Keratinocyte (primary cell): ENCODE data around the gene PXYLP1. TPM values are rescaled to one million over a fixed set of nuclear protein-coding genes. Genes with fewer than 3 reads are reported as not detected.

Experiments used
- DNase-seq: peaks from one replicate; pipeline ENCODE4 v3.0.0-alpha.2; 2011; ENCODE audit warnings: low read depth, missing footprints, low spot score
- FAIRE-seq: peaks from 2 replicates; lab custom pipeline; 2011; peaks lifted over from hg19 to GRCh38; lab: Jason Lieb, UNC
- H2AFZ ChIP-seq: 2 replicates; pipeline ENCODE4 v1.6.0; 2012; ENCODE audit warnings: low read length, control low read depth, inconsistent platforms; ENCODE audit not compliant: control insufficient read depth
- H3K27ac ChIP-seq: 2 replicates; pipeline ENCODE4 v1.5.1; 2011; ENCODE audit warnings: low read length; ENCODE audit not compliant: control insufficient read depth, insufficient read depth
- H3K27me3 ChIP-seq: 3 replicates; pipeline ENCODE4 v1.6.0; 2011; ENCODE audit warnings: low read length; ENCODE audit not compliant: control insufficient read depth, insufficient read depth; ENCODE audit errors: extremely low read depth
- H3K36me3 ChIP-seq, 2 experiments: 2 replicates in 1 of 2; 3 replicates in 1 of 2; pipeline ENCODE4 v1.5.1; 2011; ENCODE audit warnings: low read length in 2 of 2, mild to moderate bottlenecking in 1 of 2; ENCODE audit not compliant: control insufficient read depth in 2 of 2, insufficient read depth in 2 of 2; ENCODE audit errors: extremely low read depth in 1 of 2
- H3K4me1 ChIP-seq: 3 replicates; pipeline ENCODE4 v1.5.1; 2011; ENCODE audit warnings: low read length; ENCODE audit not compliant: control insufficient read depth, insufficient read depth; ENCODE audit errors: extremely low read depth
- H3K4me2 ChIP-seq: 3 replicates; pipeline ENCODE4 v1.6.0; 2011; ENCODE audit warnings: low read depth, low read length; ENCODE audit not compliant: control insufficient read depth, insufficient read depth; ENCODE audit errors: extremely low read depth
- H3K4me3 ChIP-seq, 3 experiments: fragments of 200-600 bp in 1 of 3; sonication (generic) in 1 of 3; 2 replicates in 2 of 3; 3 replicates in 1 of 3; pipeline ENCODE4 v1.5.1; 2011 to 2016; ENCODE audit warnings: low read length in 3 of 3, mild to moderate bottlenecking in 3 of 3, control low read depth in 2 of 3, inconsistent platforms in 1 of 3, low read depth in 1 of 3, mixed read lengths in 1 of 3, mixed run types in 1 of 3, moderate library complexity in 1 of 3; ENCODE audit not compliant: control insufficient read depth in 2 of 3, insufficient read depth in 2 of 3; ENCODE audit errors: extremely low read depth in 1 of 3
- H3K79me2 ChIP-seq: 2 replicates; pipeline ENCODE4 v1.6.0; 2012; ENCODE audit warnings: low read length; ENCODE audit not compliant: control insufficient read depth, insufficient read depth
- H3K9ac ChIP-seq: 3 replicates; pipeline ENCODE4 v1.6.0; 2011; ENCODE audit warnings: low read length; ENCODE audit not compliant: control insufficient read depth, insufficient read depth; ENCODE audit errors: extremely low read depth
- H3K9me1 ChIP-seq: 3 replicates; pipeline ENCODE4 v1.6.0; 2011; ENCODE audit warnings: low read length; ENCODE audit not compliant: control insufficient read depth, insufficient read depth; ENCODE audit errors: extremely low read depth
- H3K9me3 ChIP-seq: 2 replicates; pipeline ENCODE4 v1.5.1; 2012; ENCODE audit warnings: low read depth, low read length; ENCODE audit not compliant: control insufficient read depth
- H4K20me1 ChIP-seq: 3 replicates; pipeline ENCODE4 v1.6.0; 2011; ENCODE audit warnings: low read length; ENCODE audit not compliant: control insufficient read depth, insufficient read depth; ENCODE audit errors: extremely low read depth
- CTCF ChIP-seq, 3 experiments: IDR thresholded peaks in 1 of 3; conservative IDR thresholded peaks in 1 of 3; optimal IDR thresholded peaks in 1 of 3; 2 replicates in 2 of 3; 3 replicates in 1 of 3; pipeline versions ENCODE3 to v1.5.1; 2011; ENCODE audit warnings: low read length in 3 of 3, mild to moderate bottlenecking in 3 of 3, moderate library complexity in 2 of 3, control low read depth in 1 of 3, inconsistent platforms in 1 of 3; ENCODE audit not compliant: insufficient read depth in 2 of 3; ENCODE audit errors: extremely low read depth in 1 of 3
- EZH2 ChIP-seq: IDR thresholded peaks from one replicate; pipeline ENCODE4 v1.6.1; 2012; ENCODE audit warnings: inconsistent platforms, mild to moderate bottlenecking, low read length, moderate library complexity
- dilution Hi-C: fragments of 300-500 bp; cut with MboI; formaldehyde crosslinking; loops from one replicate; pipeline ENCODE4 v1.7.0; 2020; ENCODE audit warnings: low sequenced_read_pairs; ENCODE audit not compliant: extremely low pct_ligation_motif_present
- polyA plus RNA-seq, 5 experiments: library from polyadenylated mRNA; depleted of rRNA in 3 of 5; stranded (reverse) in 3 of 5; stranded (forward) in 1 of 5; unstranded in 1 of 5; fragments of >200 nt; gene quantifications; 1 replicate in 1 of 5; 2 replicates in 3 of 5; 3 replicates in 1 of 5; pipeline versions ENCODE4 v1.2.1 to v1.2.3, GENCODE V29; 2011 to 2012; ENCODE audit warnings: missing spikeins in 2 of 5, low read depth in 1 of 5, low replicate concordance in 1 of 5

The PXYLP1 gene
- polyA plus RNA-seq, 1 donor (not counting 4 experiments of a cell fraction or from before 2014, with no cell fraction given), result 3.0 TPM

- Histone ChIP-seq H4K20me1 (no peaks in the 10 kb centered on the region), H3K9me3 (no peaks in the 10 kb centered on the region), H3K4me3 (no peak overlapping the region), H3K9me1 (no peaks in the 10 kb centered on the region), H3K4me1 (no peaks in the 10 kb centered on the region), H3K9ac (no peak overlapping the region), H3K27ac (no peak overlapping the region), H3K36me3 (no peaks in the 10 kb centered on the region), H3K79me2 (no peaks in the 10 kb centered on the region), H3K4me2 (no peak overlapping the region), H3K27me3 (no peaks in the 10 kb centered on the region), H2AFZ (no peak overlapping the region)
- FAIRE-seq (no peak), DNase-seq (no peak)
- dilution Hi-C loops, result no loop called here
- TF ChIP-seq CTCF (optimal IDR thresholded peaks at IDR 0.05 in 1 of 3, IDR thresholded peaks at IDR 0.05 in 1 of 3, conservative IDR thresholded peaks at IDR 0.05 in 1 of 3; ENCODE audit: extremely low read depth in 1 of 3, insufficient read depth in 2 of 3, low read length in 3 of 3) (no peak), EZH2 (no peak)
Measured at GRCh38 chr3:141249041-141249440, 17.4 kb downstream of the PXYLP1 start.

- no peaks in the 10 kb centered on the region for H3K9me3 ChIP-seq
- H3K79me2 ChIP-seq, result no peaks in the 10 kb centered on the region
- H3K9ac ChIP-seq, result no peak overlapping the region
- no peak overlapping the region for H2AFZ ChIP-seq
- H3K27ac ChIP-seq, result no peak overlapping the region
- dilution Hi-C loops, result no loop called here
- H3K4me1 ChIP-seq, result no peaks in the 10 kb centered on the region
- no peaks in the 10 kb centered on the region for H3K36me3 ChIP-seq
- no peaks in the 10 kb centered on the region for H3K27me3 ChIP-seq
- DNase-seq (no peak), FAIRE-seq (no peak)
- H3K9me1 ChIP-seq, result no peaks in the 10 kb centered on the region
- H3K4me2 ChIP-seq, result no peak overlapping the region
- TF ChIP-seq EZH2 (no peak), CTCF (optimal IDR thresholded peaks at IDR 0.05 in 1 of 3, IDR thresholded peaks at IDR 0.05 in 1 of 3, conservative IDR thresholded peaks at IDR 0.05 in 1 of 3; ENCODE audit: extremely low read depth in 1 of 3, insufficient read depth in 2 of 3, low read length in 3 of 3) (no peak)
- no peak overlapping the region for H3K4me3 ChIP-seq
- H4K20me1 ChIP-seq, result no peaks in the 10 kb centered on the region
Measured at GRCh38 chr3:141250342-141250741, 18.7 kb downstream of the PXYLP1 start.
